Fibroblast of lung (primary cell): ENCODE data around the gene CCR3.

Experiments used
- EZH2 ChIP-seq: IDR thresholded peaks from 2 replicates; pipeline ENCODE4 v1.5.1; 2012; ENCODE audit warnings: low read length, control low read depth, mild to moderate bottlenecking; ENCODE audit errors: missing control alignments
- TF ChIP-seq, protein P1 (sequence below), 2 donors: IDR thresholded peaks in 1 of 2; conservative IDR thresholded peaks in 1 of 2; 1 replicate in 1 of 2; 2 replicates in 1 of 2; pipeline ENCODE4 v1.5.1; 2011 to 2012; ENCODE audit warnings: low read length in 2 of 2, control low read depth in 1 of 2, inconsistent platforms in 1 of 2, low read depth in 1 of 2, mild to moderate bottlenecking in 1 of 2

DNA sequence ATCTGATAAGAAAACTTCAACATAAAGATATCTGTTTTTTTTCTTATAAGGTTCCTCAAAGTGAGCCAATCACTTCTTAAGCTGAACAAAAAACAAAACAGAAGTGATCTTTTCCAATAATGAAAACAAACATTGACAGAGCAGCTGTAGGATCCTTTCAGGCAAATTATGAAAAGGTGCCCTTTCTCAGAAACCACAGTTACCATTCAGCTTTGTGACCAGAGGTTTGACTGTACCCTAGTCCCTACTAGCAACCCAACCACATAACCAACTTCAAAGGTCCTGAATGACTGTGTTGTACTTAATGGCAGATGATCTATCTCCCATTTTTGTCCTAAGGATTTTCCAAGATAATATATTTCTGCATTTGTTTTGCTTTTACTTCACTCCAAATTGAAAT, 72.3 kb downstream of the CCR3 start:
- TF ChIP-seq, protein P1, sequence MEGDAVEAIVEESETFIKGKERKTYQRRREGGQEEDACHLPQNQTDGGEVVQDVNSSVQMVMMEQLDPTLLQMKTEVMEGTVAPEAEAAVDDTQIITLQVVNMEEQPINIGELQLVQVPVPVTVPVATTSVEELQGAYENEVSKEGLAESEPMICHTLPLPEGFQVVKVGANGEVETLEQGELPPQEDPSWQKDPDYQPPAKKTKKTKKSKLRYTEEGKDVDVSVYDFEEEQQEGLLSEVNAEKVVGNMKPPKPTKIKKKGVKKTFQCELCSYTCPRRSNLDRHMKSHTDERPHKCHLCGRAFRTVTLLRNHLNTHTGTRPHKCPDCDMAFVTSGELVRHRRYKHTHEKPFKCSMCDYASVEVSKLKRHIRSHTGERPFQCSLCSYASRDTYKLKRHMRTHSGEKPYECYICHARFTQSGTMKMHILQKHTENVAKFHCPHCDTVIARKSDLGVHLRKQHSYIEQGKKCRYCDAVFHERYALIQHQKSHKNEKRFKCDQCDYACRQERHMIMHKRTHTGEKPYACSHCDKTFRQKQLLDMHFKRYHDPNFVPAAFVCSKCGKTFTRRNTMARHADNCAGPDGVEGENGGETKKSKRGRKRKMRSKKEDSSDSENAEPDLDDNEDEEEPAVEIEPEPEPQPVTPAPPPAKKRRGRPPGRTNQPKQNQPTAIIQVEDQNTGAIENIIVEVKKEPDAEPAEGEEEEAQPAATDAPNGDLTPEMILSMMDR (conservative IDR thresholded peaks at IDR 0.05 in 1 of 2, IDR thresholded peaks at IDR 0.05 in 1 of 2; ENCODE audit: low read depth in 1 of 2, low read length in 2 of 2), result no peak
- no peak for TF ChIP-seq EZH2
